GM19099 (cell line): ENCODE measurements around the gene JCAD.

Source experiments
- POLR2A ChIP-seq: IDR thresholded peaks from 3 replicates; pipeline ENCODE4 v1.6.1; 2011; ENCODE audit warnings: low read depth; ENCODE audit not compliant: insufficient read length; ENCODE audit errors: extremely low read depth

The JCAD gene

DNA sequence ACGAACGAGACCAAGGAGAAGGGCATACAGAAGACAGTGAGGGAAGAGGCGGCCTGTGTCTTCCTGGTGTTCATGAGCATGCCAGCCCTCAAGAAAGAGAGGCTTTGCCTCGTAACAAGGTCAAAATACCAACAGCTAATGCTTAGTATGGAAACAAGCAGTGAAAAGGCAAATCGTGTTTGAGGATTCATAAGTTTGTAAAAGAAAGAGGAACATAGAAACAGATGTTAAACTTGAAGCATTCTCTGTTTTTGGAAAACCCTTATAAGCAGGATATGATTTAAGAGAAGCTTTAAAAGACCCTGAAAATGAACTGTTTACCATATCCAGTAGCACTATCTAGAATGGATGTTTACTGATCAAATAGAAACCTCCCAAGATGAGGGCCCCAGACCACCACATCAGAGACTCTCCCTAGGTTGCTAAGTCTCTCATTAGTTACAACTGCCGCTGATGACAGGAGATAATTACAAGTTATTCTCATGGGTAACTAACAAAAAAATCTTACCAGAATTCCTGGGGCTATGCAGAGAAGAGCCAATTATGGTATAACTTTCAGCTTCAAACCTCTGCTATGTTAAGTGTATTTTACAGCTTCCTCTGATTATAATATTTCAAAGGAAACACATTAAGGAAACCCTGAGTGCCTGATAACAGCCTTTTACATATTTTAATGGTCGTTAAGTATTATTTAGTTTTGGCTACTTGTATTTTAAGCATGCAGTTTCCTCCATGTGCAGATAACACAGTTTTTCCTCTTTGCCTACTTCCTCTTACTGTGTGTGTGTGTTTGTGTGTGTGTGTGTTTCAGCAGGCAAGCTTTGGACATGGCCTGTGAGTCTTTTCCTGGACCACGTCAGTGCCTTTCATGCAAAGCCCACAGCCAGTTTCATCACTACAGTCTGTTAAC, 17.9 kb downstream of the JCAD start:
- TF ChIP-seq POLR2A, result no peak

DNA sequence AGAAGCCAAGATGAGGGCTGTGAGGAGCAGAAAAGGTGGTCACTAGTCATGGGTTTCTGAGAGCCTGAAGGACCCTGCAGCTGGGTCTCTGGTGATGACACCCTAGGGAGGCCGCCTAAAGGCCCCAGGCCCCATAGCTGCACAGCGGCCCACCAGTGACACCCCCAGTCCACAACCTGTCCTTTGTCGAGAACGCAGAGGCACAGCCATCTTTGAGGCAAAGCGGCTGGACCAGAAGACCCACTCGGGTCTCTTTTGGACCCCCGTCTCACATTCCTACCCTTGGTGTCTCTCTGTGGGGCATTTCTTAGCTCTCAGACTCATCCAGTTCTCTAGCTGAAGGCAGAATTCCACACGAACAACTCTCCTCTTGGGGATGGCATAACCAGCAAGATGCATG, 18.8 kb downstream of the JCAD start:
- no peak for TF ChIP-seq POLR2A

DNA sequence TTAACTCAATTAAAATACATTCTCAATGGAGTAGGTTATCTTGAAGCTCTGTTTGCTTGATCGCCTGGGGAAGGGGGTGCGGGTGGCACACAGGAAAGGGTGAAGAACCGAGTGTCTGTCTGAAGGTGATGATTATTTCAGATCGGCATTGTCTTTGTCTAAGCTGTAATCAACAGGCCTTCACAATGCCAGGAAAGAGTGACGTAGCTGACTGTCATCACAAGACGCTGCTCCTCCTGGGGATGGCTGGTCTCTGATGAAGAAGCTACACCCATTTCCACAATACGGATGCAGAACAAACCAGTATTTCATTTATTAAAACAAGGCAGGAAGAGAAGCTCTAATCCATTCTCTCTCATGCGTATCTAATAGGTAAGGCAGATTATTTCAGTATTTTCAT, 19.4 kb downstream of the JCAD start:
- TF ChIP-seq POLR2A, result no peak

DNA sequence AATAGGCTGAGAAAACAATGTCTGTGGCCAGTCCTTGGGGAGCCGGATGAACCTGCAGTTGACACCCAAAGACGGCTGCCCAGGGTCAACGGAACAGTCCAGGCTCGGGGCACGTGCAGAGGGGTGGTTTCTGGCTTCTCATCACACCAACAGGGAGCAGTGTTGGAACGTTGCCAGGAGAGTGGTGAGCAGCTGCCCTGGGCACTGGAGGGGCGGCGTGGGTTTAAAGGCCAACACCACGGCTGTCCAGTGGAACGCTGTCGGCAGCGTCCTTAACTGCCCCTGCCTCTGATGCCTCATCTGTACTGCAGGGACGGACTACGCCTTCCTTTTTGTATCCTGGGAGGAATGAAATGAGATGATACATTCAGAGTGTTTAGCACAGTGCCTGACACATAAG, 19.8 kb downstream of the JCAD start:
- no peak for TF ChIP-seq POLR2A

DNA sequence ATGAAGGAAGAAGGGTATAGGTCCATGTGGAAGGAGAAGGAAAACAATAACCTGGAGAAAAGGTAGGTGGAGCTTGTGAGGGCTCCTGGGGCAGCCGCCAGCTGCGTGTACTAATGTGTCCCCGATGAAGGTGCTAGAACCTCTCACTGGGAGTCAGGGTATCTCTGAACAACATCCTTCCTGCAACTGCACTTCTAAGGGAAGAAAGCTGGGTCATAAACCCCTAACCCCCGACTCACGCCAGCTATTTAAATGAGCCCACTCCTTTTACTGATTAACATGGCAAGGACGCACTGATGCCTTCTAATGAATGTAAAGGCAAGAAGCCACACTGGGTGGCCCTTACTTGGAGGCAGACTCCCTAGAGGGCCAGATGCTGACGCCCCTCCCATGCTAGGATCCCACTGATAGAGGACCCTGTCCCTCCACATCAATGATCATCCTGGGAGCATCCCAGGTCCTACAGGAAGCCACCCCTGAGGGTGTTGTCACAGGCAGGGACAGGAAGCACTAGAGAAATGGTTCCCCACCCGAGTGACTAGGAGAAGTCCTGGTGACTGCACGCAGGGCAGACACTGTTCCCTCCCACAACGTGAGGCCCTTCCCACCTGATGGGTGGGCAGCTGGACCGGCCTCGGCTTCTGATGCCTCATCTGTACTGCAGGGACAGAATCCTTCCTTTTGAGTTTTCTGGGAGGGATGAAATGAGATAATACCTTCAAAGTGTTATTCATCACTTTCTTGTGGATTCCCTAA, 20.4 kb downstream of the JCAD start:
- no peak for TF ChIP-seq POLR2A

DNA sequence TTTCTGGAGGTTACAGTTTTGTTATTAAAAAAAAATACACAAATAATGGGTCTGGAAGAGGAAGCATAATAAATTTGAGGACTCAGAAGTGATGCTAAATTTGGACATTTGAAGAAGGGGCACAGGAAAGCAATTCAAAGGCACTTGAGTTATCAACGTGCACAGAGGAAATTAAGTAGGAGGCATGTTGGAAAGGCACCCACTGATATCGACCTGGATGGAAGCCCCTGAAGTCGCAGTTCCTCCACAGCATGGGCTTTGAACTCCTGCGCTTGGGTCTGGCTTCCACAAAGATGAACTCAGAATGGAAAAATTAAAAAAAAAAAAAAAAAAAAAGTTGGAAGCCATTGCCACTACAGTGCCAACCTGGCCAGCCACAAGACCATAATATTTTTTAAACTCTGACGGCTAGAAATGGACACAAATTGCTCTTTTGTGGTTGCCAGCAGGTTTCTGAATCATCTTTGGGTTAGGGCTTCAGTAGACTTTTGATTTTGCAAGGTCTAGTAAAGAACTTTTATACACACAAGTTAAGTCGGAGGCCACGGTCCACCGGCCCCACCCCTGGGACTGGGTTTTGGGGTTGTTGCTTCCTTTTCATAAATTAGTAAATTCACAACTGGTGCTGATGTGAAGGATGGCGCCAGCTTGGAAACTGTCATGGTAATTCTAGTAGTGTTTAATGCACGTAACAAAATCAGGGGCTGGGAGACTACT, 21.6 kb downstream of the JCAD start:
- TF ChIP-seq POLR2A, result no peak

DNA sequence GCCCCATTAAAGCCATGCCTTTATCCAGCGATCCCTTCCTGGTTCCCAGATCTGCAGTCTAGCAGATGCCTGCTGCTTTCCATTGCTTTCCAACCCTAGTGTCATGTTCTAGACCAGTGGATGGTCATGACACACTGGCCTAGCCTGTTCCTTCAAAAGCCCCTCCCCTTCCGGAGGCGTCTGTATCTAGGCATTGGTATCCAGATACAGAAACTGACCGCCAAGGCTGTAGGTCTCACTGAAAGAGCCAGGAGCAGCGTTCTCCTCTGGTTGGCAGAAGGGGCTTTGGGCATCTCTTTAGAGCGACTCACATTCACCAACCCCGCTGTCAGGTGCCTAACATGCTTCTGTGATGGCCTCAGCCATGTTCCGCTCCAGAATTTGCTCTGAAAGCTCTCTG, 22.6 kb downstream of the JCAD start:
- no peak for TF ChIP-seq POLR2A

DNA sequence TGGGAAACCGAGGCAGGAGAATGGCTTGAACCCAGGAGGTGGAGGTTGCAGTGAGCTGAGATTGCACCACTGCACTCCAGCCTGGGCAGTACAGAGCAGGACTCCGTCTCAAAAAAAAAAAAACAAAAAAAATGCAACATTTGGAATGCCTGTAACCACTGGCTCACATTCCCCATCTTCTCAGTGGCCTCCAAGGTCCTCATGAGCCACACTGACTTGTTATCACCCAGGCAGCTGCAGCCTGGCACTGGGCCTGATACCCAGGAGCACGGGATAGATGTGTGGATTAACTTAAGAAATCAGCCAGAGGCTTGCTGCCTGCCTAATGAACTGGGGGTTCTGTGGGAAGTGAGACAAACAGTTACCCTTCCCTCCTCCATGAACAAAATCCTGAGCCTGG, 23.0 kb downstream of the JCAD start:
- no peak for TF ChIP-seq POLR2A

DNA sequence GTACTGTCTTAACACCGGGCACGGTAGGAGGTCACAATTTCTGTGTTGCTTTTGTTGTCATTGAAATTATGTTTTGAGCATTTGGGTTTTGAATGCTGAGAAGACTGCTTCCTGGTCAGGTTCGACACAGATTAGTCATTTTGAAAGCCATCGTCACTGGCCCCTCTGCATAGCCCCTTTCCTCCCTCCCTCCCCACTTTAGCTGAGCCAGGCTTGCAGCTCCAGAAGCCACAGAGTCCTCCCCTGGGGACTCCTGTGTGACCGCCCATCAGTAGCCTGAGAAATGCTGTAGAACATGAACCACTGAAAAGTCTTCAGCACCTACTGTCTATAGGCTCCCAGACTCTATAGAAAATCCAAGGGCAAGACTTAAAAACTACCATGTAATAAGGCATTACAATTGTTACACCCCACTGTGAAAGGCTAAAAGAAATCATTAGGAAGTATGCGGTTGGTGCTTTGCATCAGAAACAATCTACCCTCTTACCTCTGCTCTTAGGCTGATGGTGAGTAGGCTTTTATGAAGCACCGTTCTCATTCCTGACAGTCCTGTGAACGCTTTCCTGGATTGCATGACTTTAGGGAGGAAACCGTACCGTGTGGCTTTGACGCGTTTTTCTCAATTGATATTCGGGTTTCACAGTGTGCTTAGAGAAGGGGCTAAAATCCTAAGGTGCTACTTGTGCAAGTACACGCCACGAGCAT, 24.8 kb downstream of the JCAD start:
- no peak for TF ChIP-seq POLR2A

DNA sequence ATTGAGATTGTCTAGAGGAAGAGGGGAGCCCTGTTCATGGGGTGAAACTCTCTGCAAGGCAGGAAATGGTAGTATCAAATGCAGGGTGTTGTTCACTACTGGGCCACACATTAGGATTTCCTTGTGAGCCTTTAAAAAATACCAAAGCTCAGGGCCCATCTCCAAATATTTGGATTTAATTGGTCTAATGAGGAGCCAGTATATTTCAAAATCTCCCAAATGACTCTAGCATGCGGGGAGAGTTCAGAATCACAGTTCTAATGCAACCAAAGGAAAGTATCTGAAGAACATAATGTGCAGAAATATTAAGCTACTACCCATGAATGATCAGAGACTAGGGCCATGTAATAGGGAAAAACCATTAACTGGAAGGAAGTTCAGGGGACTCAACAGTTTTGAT, 27.3 kb downstream of the JCAD start:
- TF ChIP-seq POLR2A, result no peak

DNA sequence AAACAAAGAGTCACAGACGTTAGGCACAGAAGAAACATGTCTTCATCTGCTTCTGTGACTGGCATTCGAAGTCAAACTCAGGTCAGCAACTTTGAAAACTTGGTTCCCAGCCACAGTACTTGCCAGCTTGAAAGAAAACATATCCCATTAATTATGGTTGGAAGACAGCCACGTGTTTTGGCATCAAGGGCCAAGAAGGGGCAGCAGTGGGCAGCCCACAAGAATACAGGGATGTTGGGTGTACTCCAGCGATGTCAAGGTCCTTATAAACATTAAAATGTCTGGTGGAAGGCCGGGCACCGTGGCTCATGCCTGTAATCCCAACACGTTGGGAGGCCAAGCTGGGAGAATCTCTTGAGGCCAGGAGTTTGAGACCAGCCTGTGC, 29.5 kb downstream of the JCAD start:
- no peak for TF ChIP-seq POLR2A

DNA sequence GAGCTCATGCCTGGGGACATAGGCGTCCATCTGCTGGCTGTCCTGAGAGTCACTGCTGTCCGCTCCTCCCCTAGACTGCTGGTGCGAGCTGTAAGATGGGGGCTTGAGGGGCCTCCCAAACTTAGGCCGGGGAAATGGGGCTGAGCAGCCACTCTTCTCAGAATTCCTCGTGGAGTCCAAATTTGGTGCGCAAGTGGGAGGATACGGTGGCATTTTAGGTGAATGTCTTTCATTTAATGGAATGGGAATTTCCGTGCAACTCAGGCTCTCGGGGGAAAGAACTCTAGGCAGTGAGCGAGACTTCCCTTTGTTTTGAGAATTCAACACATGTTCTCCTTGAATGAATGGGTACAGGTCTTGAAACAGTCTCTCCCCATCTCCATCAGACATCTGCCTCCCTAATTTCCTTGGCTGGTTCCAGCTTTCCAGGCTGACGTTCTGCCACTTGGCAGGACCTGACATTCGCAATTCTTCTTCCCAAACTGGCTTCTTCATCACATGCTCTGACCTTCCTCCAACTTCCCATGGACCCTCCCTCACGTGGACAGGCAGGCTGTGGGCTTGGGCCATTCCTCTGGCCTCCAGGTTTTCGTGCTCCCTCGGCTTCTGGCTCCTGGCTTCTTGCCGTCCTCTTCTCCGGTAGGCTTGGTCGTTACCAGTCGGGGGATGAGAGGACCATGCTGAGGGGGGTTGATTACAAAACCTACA, 30.1 kb downstream of the JCAD start:
- no peak for TF ChIP-seq POLR2A

DNA sequence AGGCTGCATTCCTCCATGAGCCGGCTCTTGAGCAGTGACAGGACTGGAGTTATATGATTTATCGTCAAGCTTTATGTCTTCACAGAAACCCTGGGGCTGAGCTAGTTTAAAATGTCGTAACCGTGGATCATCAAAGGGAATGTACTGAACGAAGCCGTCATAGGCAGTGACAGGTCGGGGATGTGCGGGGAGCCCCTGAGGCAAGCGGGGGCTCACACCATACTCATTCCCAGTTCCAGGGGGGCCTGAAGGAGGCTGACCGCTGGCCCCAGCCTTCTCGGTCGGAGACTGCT, 30.7 kb downstream of the JCAD start:
- no peak for TF ChIP-seq POLR2A

DNA sequence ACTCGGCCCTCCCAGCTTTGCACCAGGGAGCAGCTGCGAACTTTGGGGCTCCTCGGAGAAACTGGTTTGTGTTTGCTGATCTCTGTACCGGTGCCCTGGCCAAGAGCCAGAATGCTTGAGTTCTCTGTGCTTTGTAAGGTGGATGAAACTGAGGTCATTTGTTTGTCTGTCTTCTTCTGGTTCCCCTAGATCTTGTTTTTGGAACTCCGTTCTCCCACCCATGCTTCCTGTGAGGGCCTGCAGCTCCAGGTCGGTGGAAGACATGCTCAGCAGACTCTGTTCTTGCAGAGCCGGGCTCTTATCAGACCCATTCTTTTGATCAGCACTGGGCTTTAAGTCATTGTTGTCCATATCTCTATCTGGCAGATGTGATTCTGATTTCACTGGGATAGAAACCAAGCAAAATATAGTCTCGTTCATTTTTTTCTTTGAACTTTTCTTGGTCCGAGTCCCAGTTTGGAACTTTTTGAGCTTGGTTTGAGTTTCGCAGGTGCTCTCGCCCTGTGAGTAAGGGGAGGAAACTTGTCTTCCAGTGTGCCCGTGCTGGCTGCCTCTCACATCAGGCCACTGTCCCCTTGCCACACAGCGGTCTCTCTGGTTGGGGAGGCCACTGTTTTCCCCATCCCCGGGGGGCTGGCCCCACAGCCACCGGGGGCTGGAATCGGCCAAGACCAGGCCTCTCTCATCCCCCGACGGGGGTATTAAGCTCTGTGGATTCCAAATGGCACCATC, 31.2 kb downstream of the JCAD start:
- TF ChIP-seq POLR2A, result no peak
